Posterior cingulate gyrus (tissue), 11 donors: ENCODE data around the gene STMN1.
"Not testable (repeated sequence)": the region's sequence is repeated elsewhere in the genome, so short reads cannot be mapped to it uniquely, and the experiment has no call there.

Experiments used
- DNase-seq, 10 donors: peaks; one replicate each; pipeline versions ENCODE4 v3.0.0 to v3.0.0-alpha.2; 2020 to 2021; ENCODE audit warnings: mixed read lengths in 3 of 10
- intact Hi-C: fragments of 100-400 bp; cut with DNase I; formaldehyde crosslinking; loops from one replicate; pipeline ENCODE4 v1.15.1; 2023

STMN1 gene

GRCh38 chr1:25905680-25906643, at the start of gene STMN1:
Gene STMN1 (minus strand): TSS chr1:25906419. CDS start chr1:25904676, 1,743 bp downstream.
- intact Hi-C loops, result loop anchor here (2.0 kb wide), 1 partner anchor 93 kb away; the partner anchor contains the start of gene PAFAH2
- DNase-seq, result peak; percentile 92 to 99 (median 95)

- DNase-seq, result no peak
- intact Hi-C loops, result no loop called here
These were observed 49.3 kb upstream of the STMN1 start for GRCh38 chr1:25955553-25955952.

- intact Hi-C loops, result no loop called here
- DNase-seq, result peak in 1 of 10 donors; percentile 88
These were observed 48.2 kb upstream of the STMN1 start for GRCh38 chr1:25954282-25954938.

GRCh38 chr1:25952841-25953401, 46.7 kb upstream of the STMN1 start:
- DNase-seq, result peak in 7 of 10 donors; percentile 20 to 86 (median 54)
- intact Hi-C loops, result no loop called here

- no peak for DNase-seq
- intact Hi-C loops, result no loop called here
These were observed 42.4 kb upstream of the STMN1 start for GRCh38 chr1:25948641-25949040.

GRCh38 chr1:25947027-25947426, 40.8 kb upstream of the STMN1 start:
- intact Hi-C loops, result no loop called here
- DNase-seq, result no peak

GRCh38 chr1:25945761-25946160, 39.5 kb upstream of the STMN1 start:
- intact Hi-C loops, result no loop called here
- DNase-seq, result peak in 1 of 10 donors; percentile 29

- intact Hi-C loops, result no loop called here
- no peak for DNase-seq
These were observed 38.8 kb upstream of the STMN1 start for GRCh38 chr1:25944986-25945385.

- intact Hi-C loops, DNase-seq: not testable (repeated sequence)
These were observed 37.3 kb upstream of the STMN1 start for GRCh38 chr1:25943511-25943910.

GRCh38 chr1:25936947-25937346, 30.7 kb upstream of the STMN1 start:
- DNase-seq, result peak in 1 of 10 donors; percentile 22
- intact Hi-C loops, result no loop called here

- intact Hi-C loops, result no loop called here
- peak in 3 of 10 donors; percentile 60 to 89 (median 77) for DNase-seq
These were observed 27.5 kb upstream of the STMN1 start for GRCh38 chr1:25933479-25934365.

- intact Hi-C loops, result not testable (repeated sequence)
- peak in 1 of 10 donors; percentile 80 for DNase-seq
These were observed 26.7 kb upstream of the STMN1 start for GRCh38 chr1:25932811-25933400.

- peak in 1 of 10 donors; percentile 2 for DNase-seq
- intact Hi-C loops, result no loop called here
These were observed 26.1 kb upstream of the STMN1 start for GRCh38 chr1:25932321-25932720.

GRCh38 chr1:25929016-25929415, 22.8 kb upstream of the STMN1 start:
- intact Hi-C loops, result no loop called here
- DNase-seq, result no peak

- peak in 3 of 10 donors; percentile 47 to 90 (median 79) for DNase-seq
These were observed 21.5 kb upstream of the STMN1 start for GRCh38 chr1:25927521-25928265.

GRCh38 chr1:25926731-25927496, 20.7 kb upstream of the STMN1 start:
- intact Hi-C loops, result no loop called here
- DNase-seq, result peak in 7 of 10 donors; percentile 47 to 93 (median 65)

More at GRCh38 chr1:25927521-25928265, 21.5 kb upstream of the STMN1 start:
- intact Hi-C loops, result no loop called here

GRCh38 chr1:25924454-25924853, 18.2 kb upstream of the STMN1 start:
- intact Hi-C loops, result no loop called here
- DNase-seq, result no peak

GRCh38 chr1:25922971-25923552, 16.8 kb upstream of the STMN1 start:
- intact Hi-C loops, result no loop called here
- peak in 6 of 10 donors; percentile 22 to 84 (median 38) for DNase-seq
